Prostate gland (tissue), 2 donors: ENCODE results near the gene YARS2. TPM values are rescaled to one million over a fixed set of nuclear protein-coding genes. Genes with fewer than 3 reads are reported as not detected.

Experiments
- DNase-seq: peaks from one replicate; pipeline ENCODE4 v3.0.0-alpha.2; 2019; ENCODE audit warnings: low spot score
- H3K27ac ChIP-seq, 2 donors: fragments of 200-600 bp; sonication (generic); 2 replicates each; pipeline ENCODE4 v1.5.1; 2017 to 2019
- H3K27me3 ChIP-seq: fragments of 200-600 bp; sonication (generic); replicated peaks from 2 replicates; pipeline ENCODE4 v1.5.1; 2019; ENCODE audit not compliant: insufficient read depth
- H3K36me3 ChIP-seq, 2 donors: fragments of 200-600 bp; sonication (generic); 1 replicate in 1 of 2; 2 replicates in 1 of 2; pipeline versions ENCODE4 v1.5.1 to v1.8.1; 2017 to 2019
- H3K4me1 ChIP-seq: fragments of 200-600 bp; sonication (generic); replicated peaks from 2 replicates; pipeline ENCODE4 v1.5.1; 2019
- H3K4me3 ChIP-seq, 2 donors: fragments of 200-600 bp; sonication (generic); 2 replicates each; pipeline ENCODE4 v1.5.1; 2017 to 2019
- H3K9me3 ChIP-seq: fragments of 200-600 bp; sonication (generic); 2 replicates; pipeline ENCODE4 v1.5.1; 2017
- CTCF ChIP-seq, 4 experiments: fragments of 200-600 bp in 2 of 4; fragments of 450-650 bp in 2 of 4; sonication (generic) in 2 of 4; IDR thresholded peaks; 1 replicate in 3 of 4; 2 replicates in 1 of 4; pipeline ENCODE4 v1.5.1; 2016 to 2019; ENCODE audit warnings: antibody characterized with exemption in 4 of 4, mild to moderate bottlenecking in 2 of 4, moderate library complexity in 2 of 4
- POLR2A ChIP-seq: fragments of 450-650 bp; IDR thresholded peaks from one replicate; pipeline ENCODE4 v1.6.1; 2016; ENCODE audit warnings: antibody characterized with exemption, mild to moderate bottlenecking
- POLR2AphosphoS5 ChIP-seq: sonication (generic); formaldehyde crosslinking; IDR thresholded peaks from one replicate; pipeline ENCODE4 v1.6.1; 2017; ENCODE audit warnings: antibody characterized with exemption
- WGBS: methylation state at CpG from one replicate; pipeline ENCODE4 v1.1.5; 2018; 5-methylcytosine and 5-hydroxymethylcytosine counted together
- intact Hi-C: fragments of 100-400 bp; cut with DNase I; formaldehyde crosslinking; loops from one replicate; pipeline ENCODE4 v1.14.2; 2022
- small RNA-seq, 2 donors: library from RNA; depleted of rRNA; stranded (forward); fragments of <200 nt; gene quantifications; one replicate each; pipeline ENCODE3, GENCODE V24; 2016
- total RNA-seq, 2 donors: library from RNA; depleted of rRNA; stranded (reverse); fragments of >200 nt; gene quantifications; one replicate each; pipeline ENCODE4 v1.1.0, GENCODE V29; 2016

The YARS2 gene
- total RNA-seq, 2 donors from 2014 or later, result 19.2 to 26.2 TPM

DNA sequence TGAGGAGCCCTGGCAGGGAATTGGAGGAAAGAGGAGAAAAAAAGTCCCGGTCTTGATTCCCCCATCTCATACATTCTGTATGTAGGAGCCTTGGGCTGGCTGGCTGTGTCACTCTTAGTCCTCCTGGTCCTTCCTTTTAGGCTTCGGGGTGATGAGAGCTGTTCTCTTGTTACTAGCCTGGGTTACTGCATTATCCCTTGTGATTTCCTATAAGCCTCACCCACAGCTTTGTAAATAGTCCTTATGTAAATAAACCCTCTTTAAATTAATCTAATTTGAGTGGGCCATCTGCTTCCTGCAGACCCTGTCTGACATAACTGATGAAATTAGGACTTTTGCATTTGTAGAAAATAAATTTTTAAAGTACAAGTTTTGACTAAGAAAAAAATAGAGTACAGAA lies 57.4 kb downstream of the YARS2 start:
- DNase-seq, result no peak
- Histone ChIP-seq H3K27ac (no peak overlapping the region), H3K4me1 (no peaks in the 10 kb centered on the region), H3K9me3 (no peaks in the 10 kb centered on the region), H3K36me3 (no peaks in the 10 kb centered on the region), H3K27me3 (no peaks in the 10 kb centered on the region), H3K4me3 (no peak overlapping the region)
- WGBS, result 45% methylated on average over 2 of the region's 2 CpGs
- TF ChIP-seq POLR2AphosphoS5 (no peak), CTCF (IDR thresholded peaks at IDR 0.05) (no peak), POLR2A (no peak)
- intact Hi-C loops, result no loop called here

DNA sequence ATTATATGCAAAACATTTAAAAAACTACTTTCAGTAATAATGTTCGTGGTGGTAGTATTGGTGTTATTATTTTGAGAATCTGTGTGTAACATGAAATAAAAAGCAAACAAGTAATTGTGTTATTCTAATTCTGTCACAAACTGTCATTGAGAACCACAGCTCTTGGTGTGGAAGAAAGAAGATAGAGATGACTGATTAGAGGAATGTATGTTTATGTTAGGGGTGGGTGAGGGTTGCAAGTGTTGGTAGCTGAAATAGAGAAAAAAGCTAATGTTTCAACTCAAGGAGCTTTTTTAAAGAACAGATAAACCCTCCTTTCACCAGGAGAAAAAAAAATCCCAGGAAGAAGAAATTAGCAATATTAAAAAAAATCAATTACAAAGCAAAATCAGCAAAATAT lies 58.3 kb downstream of the YARS2 start:
- 76% methylated on average over 1 of the region's 1 CpG for WGBS
- DNase-seq, result no peak

More for the DNA sequence above, 58.3 kb downstream of the YARS2 start:
- Histone ChIP-seq H3K27ac (no peak overlapping the region), H3K36me3 (no peaks in the 10 kb centered on the region), H3K27me3 (no peaks in the 10 kb centered on the region), H3K9me3 (no peaks in the 10 kb centered on the region), H3K4me1 (no peaks in the 10 kb centered on the region), H3K4me3 (no peak overlapping the region)
- TF ChIP-seq POLR2A (no peak), POLR2AphosphoS5 (no peak), CTCF (IDR thresholded peaks at IDR 0.05) (no peak)
- intact Hi-C loops, result no loop called here

Small RNA genes within 50 kb of the gene (small RNA-seq; reads per million reads assigned to genes)
- 0 reads per million in 2 donors for gene RF00019

Other genes with a start within 250 kb of the YARS2 start
- gene DNM1L, start 76.6 kb downstream of the YARS2 start, total RNA-seq, result 10 to 100 TPM; 37.3 to 47.5 TPM
- gene PKP2, start 140.9 kb upstream of the YARS2 start, total RNA-seq, result 10 to 100 TPM; 28.0 to 35.2 TPM